Thyroid gland (tissue), 4 donors: ENCODE measurements around the gene ANGPTL4. TPM values are rescaled to one million over a fixed set of nuclear protein-coding genes. Genes with fewer than 3 reads are reported as not detected.
"Not testable (repeated sequence)": the region's sequence is repeated elsewhere in the genome, so short reads cannot be mapped to it uniquely, and the experiment has no call there.

Experiments used
- DNase-seq, 2 donors: peaks; one replicate each; pipeline ENCODE4 v3.0.0-alpha.2; 2019
- H3K27ac ChIP-seq, 3 donors: fragments of 200-600 bp; sonication (generic); 1 replicate in 2 of 3; 2 replicates in 1 of 3; pipeline ENCODE4 v1.5.1; 2016 to 2019; ENCODE audit warnings: mild to moderate bottlenecking in 1 of 3, moderate library complexity in 1 of 3
- H3K27me3 ChIP-seq: fragments of 200-600 bp; sonication (generic); one replicate; pipeline ENCODE4 v1.5.1; 2019
- H3K36me3 ChIP-seq, 2 donors: fragments of 200-600 bp; sonication (generic); one replicate each; pipeline ENCODE4 v1.5.1; 2016 to 2019
- H3K4me1 ChIP-seq, 2 donors: fragments of 200-600 bp; sonication (generic); one replicate each; pipeline ENCODE4 v1.5.1; 2017 to 2019
- H3K4me3 ChIP-seq, 3 donors: fragments of 200-600 bp; sonication (generic); replicated peaks in 1 of 3; 1 replicate in 2 of 3; 2 replicates in 1 of 3; pipeline ENCODE4 v1.5.1; 2016; ENCODE audit warnings: mild to moderate bottlenecking in 1 of 3
- H3K9me3 ChIP-seq: fragments of 200-600 bp; sonication (generic); one replicate; pipeline ENCODE4 v1.5.1; 2017
- CTCF ChIP-seq, 6 experiments: fragments of 200-600 bp in 3 of 6; fragments of 450-650 bp in 3 of 6; sonication (generic) in 3 of 6; IDR thresholded peaks; one replicate each; pipeline ENCODE4 v1.5.1; 2016 to 2019; ENCODE audit warnings: antibody characterized with exemption in 6 of 6, mild to moderate bottlenecking in 2 of 6, inconsistent platforms in 1 of 6, moderate library complexity in 1 of 6
- POLR2A ChIP-seq, 2 donors: fragments of 450-650 bp; IDR thresholded peaks; one replicate each; pipeline ENCODE4 v1.6.1; 2017; ENCODE audit warnings: antibody characterized with exemption in 2 of 2, mild to moderate bottlenecking in 2 of 2, moderate library complexity in 1 of 2
- WGBS, 2 donors: methylation state at CpG; one replicate each; pipeline ENCODE4 v1.1.5; 2017; 5-methylcytosine and 5-hydroxymethylcytosine counted together
- intact Hi-C: fragments of 100-400 bp; cut with DNase I; formaldehyde crosslinking; loops from one replicate; pipeline ENCODE4 v1.15.1; 2023
- total RNA-seq, 4 donors: library from RNA; depleted of rRNA; stranded (reverse); fragments of >200 nt; gene quantifications; one replicate each; pipeline ENCODE4 v1.2.3, GENCODE V29; 2016

ANGPTL4 gene
- total RNA-seq, 4 donors from 2014 or later, result 19.9 to 99.8 (median 46.6) TPM

- intact Hi-C loops, result no loop called here
- no peaks in the 10 kb centered on the region for H3K9me3 ChIP-seq
- no peak for DNase-seq
These were observed 13.6 kb downstream of the ANGPTL4 start for GRCh38 chr19:8377598-8377997.

GRCh38 chr19:8379156-8379891 is 15.4 kb downstream of the ANGPTL4 start:
- H3K27me3 ChIP-seq, DNase-seq, H3K9me3 ChIP-seq, intact Hi-C loops, H3K27ac ChIP-seq, H3K4me3 ChIP-seq, H3K36me3 ChIP-seq: not testable (repeated sequence)
- H3K4me1 ChIP-seq, result peaks cover 3 to 12% of the 10 kb centered on the region in 2 donors
- WGBS, 2 donors, result 93 to 96% methylated on average over 13 of the region's 13 CpGs

More at GRCh38 chr19:8377598-8377997, 13.6 kb downstream of the ANGPTL4 start:
- Histone ChIP-seq H3K27me3 (no peaks in the 10 kb centered on the region), H3K4me1 (peaks cover 4 to 12% of the 10 kb centered on the region in 2 donors), H3K27ac (no peak overlapping the region), H3K4me3 (no peak overlapping the region), H3K36me3 (peaks cover 6 to 10% of the 10 kb centered on the region in 2 donors)
- TF ChIP-seq POLR2A (IDR thresholded peaks at IDR 0.05), result no peak
- TF ChIP-seq CTCF (IDR thresholded peaks at IDR 0.05), result no peak
- 58 to 70% methylated on average over 1 of the region's 1 CpG for WGBS, 2 donors

GRCh38 chr19:8384569-8384968 is 20.6 kb downstream of the ANGPTL4 start:
- H3K4me3 ChIP-seq, H3K9me3 ChIP-seq, H3K36me3 ChIP-seq, intact Hi-C loops, H3K27me3 ChIP-seq, DNase-seq: not testable (repeated sequence)
- 80 to 81% methylated on average over 4 of the region's 4 CpGs for whole genome bisulfite sequencing, 2 donors
- Histone ChIP-seq H3K27ac (peak overlapping the region in 1 of 3 donors; percentile 52), H3K4me1 (peaks cover 20 to 36% of the 10 kb centered on the region in 2 donors)

- intact Hi-C loops, DNase-seq, H3K27me3 ChIP-seq, H3K9me3 ChIP-seq, H3K36me3 ChIP-seq, H3K4me3 ChIP-seq: not testable (repeated sequence)
- Histone ChIP-seq H3K27ac (peak overlapping the region; percentile 51 to 73 (median 52)), H3K4me1 (peaks cover 20 to 37% of the 10 kb centered on the region in 2 donors)
- WGBS, 2 donors, result 51 to 68% methylated on average over 2 of the region's 2 CpGs
These were observed 21.1 kb downstream of the ANGPTL4 start for GRCh38 chr19:8385103-8385502.

GRCh38 chr19:8385566-8385965 is 21.6 kb downstream of the ANGPTL4 start:
- H3K4me1 ChIP-seq, result peaks cover 20 to 37% of the 10 kb centered on the region in 2 donors
- WGBS, 2 donors, result 63 to 66% methylated on average over 3 of the region's 3 CpGs
- H3K4me3 ChIP-seq, H3K9me3 ChIP-seq, DNase-seq, H3K36me3 ChIP-seq, H3K27me3 ChIP-seq, intact Hi-C loops: not testable (repeated sequence)
- H3K27ac ChIP-seq, result peak overlapping the region; percentile 51 to 73 (median 52)

- H3K36me3 ChIP-seq, H3K27me3 ChIP-seq, intact Hi-C loops, H3K4me3 ChIP-seq, DNase-seq, H3K9me3 ChIP-seq: not testable (repeated sequence)
- peak overlapping the region; percentile 51 to 73 (median 52) for H3K27ac ChIP-seq
- H3K4me1 ChIP-seq, result peaks cover 27 to 44% of the 10 kb centered on the region in 2 donors
- 82 to 84% methylated on average over 9 of the region's 9 CpGs for WGBS, 2 donors
These were observed 22.5 kb downstream of the ANGPTL4 start for GRCh38 chr19:8386419-8386818.

GRCh38 chr19:8386990-8387389 is 23.0 kb downstream of the ANGPTL4 start:
- intact Hi-C loops, result no loop called here
- whole genome bisulfite sequencing, 2 donors, result 72 to 83% methylated on average over 4 of the region's 4 CpGs
- TF ChIP-seq CTCF (IDR thresholded peaks at IDR 0.05) (no peak), POLR2A (IDR thresholded peaks at IDR 0.05) (no peak)

More at GRCh38 chr19:8386990-8387389, 23.0 kb downstream of the ANGPTL4 start:
- H3K4me1 ChIP-seq, result peaks cover 33 to 49% of the 10 kb centered on the region in 2 donors
- no peaks in the 10 kb centered on the region for H3K27me3 ChIP-seq
- H3K4me3 ChIP-seq, result no peak overlapping the region
- peak overlapping the region in 1 of 3 donors; percentile 52 for H3K27ac ChIP-seq
- no peaks in the 10 kb centered on the region for H3K9me3 ChIP-seq
- H3K36me3 ChIP-seq, result no peaks in the 10 kb centered on the region
- no peak for DNase-seq
